Breast epithelium (tissue), 3 donors: Measurements from ENCODE around the gene CCDC107.

Source experiments
- CTCF ChIP-seq, 3 donors: fragments of 450-650 bp; IDR thresholded peaks; one replicate each; pipeline ENCODE4 v1.5.1; 2016 to 2017; ENCODE audit warnings: antibody characterized with exemption in 3 of 3, mild to moderate bottlenecking in 3 of 3, moderate library complexity in 3 of 3
- POLR2AphosphoS5 ChIP-seq, 3 donors: sonication (generic); formaldehyde crosslinking; IDR thresholded peaks; one replicate each; pipeline ENCODE4 v1.6.1; 2017; ENCODE audit warnings: antibody characterized with exemption in 3 of 3

GRCh38 chr9:35682051-35682450, 24.0 kb downstream of the CCDC107 start:
- TF ChIP-seq CTCF (IDR thresholded peaks at IDR 0.05) (no peak), POLR2AphosphoS5 (IDR thresholded peaks at IDR 0.05) (no peak)
